NCI-H2227 treated with DMSO at 0.1 percent for 48 hours (cell line): ENCODE measurements around the gene LSM11.

Experiments
- DNase-seq: peaks from one replicate; lab custom pipeline; 2025; lab: John Stamatoyannopoulos, UW

Gene LSM11

GRCh38 chr5:157772127-157772526 is 28.6 kb downstream of the LSM11 start:
- peak; percentile 16 for DNase-seq

- no peak for DNase-seq
Measured at GRCh38 chr5:157778121-157778805, 34.8 kb downstream of the LSM11 start.

GRCh38 chr5:157779221-157779620 is 35.7 kb downstream of the LSM11 start:
- no peak for DNase-seq

GRCh38 chr5:157785801-157786200 is 42.3 kb downstream of the LSM11 start:
- no peak for DNase-seq

DNA sequence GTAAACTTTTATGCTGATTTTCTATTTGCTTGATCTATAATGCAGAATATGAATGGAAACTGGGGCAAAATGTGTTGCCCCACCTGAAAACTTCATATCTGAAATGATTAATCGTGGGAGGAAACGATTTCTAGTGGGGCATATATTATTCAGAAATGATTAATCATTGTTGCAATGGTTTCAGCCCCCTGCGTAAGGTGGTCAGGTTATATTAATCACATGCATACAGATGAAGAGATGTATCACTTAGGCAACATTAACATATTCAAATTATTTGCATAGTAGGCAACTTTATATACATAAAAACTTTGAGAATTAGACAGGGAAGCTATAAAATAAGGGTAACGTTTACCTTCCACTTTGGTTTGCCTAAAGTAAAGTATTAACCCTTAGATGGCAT is 49.8 kb downstream of the LSM11 start:
- DNase-seq: no peak

DNA sequence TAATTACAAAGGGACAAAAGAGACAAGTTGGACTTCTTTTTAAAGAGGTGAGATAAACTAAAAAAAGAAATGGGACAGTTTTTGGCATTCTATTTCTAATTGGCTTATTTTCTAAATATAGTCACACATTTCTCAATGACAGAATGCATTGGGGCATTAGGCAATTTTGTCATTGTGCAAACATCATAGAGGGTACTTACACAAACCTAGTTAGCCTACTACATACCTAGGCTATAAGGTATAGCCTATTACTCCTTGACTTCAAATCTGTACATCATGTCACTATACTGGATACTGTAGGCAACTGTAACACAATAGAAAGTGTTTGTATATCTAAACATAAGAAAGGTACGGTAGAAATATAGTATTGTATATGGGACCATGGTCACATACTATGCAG is 56.1 kb downstream of the LSM11 start:
- DNase-seq: no peak

DNA sequence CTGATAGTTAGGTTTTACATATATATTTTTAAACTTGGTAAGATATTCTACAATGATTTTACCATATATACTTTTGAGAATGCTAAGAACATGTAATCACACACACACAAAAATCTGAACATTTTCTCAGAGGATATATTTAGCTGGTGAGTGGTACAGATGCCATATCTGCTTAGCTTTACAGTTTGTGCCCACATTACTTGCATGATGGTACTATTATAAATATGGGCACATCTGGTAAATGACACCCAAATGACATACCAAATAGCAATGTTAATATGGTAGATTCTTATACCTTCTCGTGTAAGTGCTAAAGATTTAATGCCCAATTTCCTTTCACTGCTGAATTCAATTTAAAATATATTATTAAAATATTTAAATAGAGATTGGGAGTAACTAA is 56.6 kb downstream of the LSM11 start:
- no peak for DNase-seq

DNA sequence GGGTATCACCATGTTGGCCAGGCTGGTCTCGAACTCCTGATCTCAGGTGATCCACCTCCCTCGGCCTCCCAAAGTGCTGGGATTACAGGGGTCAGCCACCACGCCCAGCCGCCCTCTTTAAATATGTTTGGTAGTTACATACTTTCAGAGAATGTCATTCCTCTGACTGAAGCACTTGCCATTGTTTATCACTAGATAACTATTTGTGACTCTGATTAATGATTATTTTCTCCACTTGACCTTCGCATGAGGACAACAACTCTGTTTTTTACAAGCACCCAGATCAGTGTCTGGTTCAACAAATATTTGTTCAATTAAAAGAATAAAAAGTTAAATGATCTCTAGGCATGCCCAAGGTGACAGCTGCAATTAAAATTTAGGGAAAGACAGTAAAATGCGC is 59.2 kb downstream of the LSM11 start:
- DNase-seq: no peak

DNA sequence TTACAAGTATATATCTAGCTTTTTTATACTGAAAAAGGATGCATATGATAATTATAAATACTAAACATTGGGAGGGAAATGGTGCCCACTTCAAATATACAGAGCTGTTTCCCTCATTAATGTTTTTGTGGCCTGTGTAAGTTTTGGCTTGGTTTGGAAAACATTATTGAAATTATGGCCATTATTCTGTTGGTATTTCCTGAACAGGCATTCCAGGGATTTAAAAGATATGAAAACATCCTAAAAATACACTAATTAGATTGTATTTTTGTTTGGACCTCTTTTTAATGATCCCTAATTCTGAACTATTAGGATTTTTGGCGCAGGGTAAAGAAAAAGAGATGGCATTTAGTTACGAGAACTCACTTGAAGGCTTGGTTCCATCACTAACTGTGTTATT is 64.5 kb downstream of the LSM11 start:
- no peak for DNase-seq
